HCT116 (cell line): ENCODE data around the gene PCCA.

Experiments
- EZH2 ChIP-seq: fragments of 200-600 bp; sonication (generic); IDR thresholded peaks from 2 replicates; pipeline ENCODE4 v1.6.1; 2017; ENCODE audit warnings: antibody characterized with exemption, mixed run types
- EZH2phosphoT487 ChIP-seq: fragments of 200-600 bp; IDR thresholded peaks from 2 replicates; pipeline ENCODE4 v1.6.1; 2018; ENCODE audit warnings: antibody characterized with exemption, borderline replicate concordance
- FOSL1 ChIP-seq: IDR thresholded peaks from 2 replicates; pipeline ENCODE4 v1.6.1; 2012; ENCODE audit warnings: low read depth
- POLR2A ChIP-seq: IDR thresholded peaks from 2 replicates; pipeline ENCODE4 v1.7.0; 2011; ENCODE audit warnings: borderline replicate concordance; ENCODE audit not compliant: insufficient read depth, insufficient read length; ENCODE audit errors: extremely low read depth
- POLR2AphosphoS5 ChIP-seq: IDR thresholded peaks from 2 replicates; pipeline ENCODE4 v1.6.1; 2011; ENCODE audit warnings: mild to moderate bottlenecking, low read depth, low read length, moderate library complexity
- RAD21 ChIP-seq: IDR thresholded peaks from 2 replicates; pipeline ENCODE4 v1.6.1; 2012; ENCODE audit warnings: low read depth, mild to moderate bottlenecking
- SP1 ChIP-seq: IDR thresholded peaks from 2 replicates; pipeline ENCODE4 v1.6.1; 2012; ENCODE audit warnings: low read depth
- TCF7L2 ChIP-seq: IDR thresholded peaks from 2 replicates; pipeline ENCODE4 v1.7.0; 2011; ENCODE audit warnings: borderline replicate concordance, inconsistent platforms; ENCODE audit not compliant: insufficient read depth, insufficient read length; ENCODE audit errors: extremely low read depth
- YY1 ChIP-seq: IDR thresholded peaks from 2 replicates; pipeline ENCODE4 v1.6.1; 2011; ENCODE audit warnings: low read length, low read depth, moderate library complexity, mild to moderate bottlenecking; ENCODE audit not compliant: insufficient replicate concordance; ENCODE audit errors: extremely low read depth
- ZNF274 ChIP-seq: fragments of 200-500 bp; sonication (Bioruptor generic); IDR thresholded peaks from 2 replicates; pipeline ENCODE4 v1.6.1; 2014; ENCODE audit warnings: mild to moderate bottlenecking, low read depth, low read length, inconsistent platforms
- TF ChIP-seq, protein P1 (sequence below): IDR thresholded peaks from 2 replicates; pipeline ENCODE4 v1.6.1; 2011; ENCODE audit warnings: mild to moderate bottlenecking, low read length, moderate library complexity; ENCODE audit not compliant: insufficient replicate concordance; ENCODE audit errors: extremely low read depth
- TF ChIP-seq, protein P2 (sequence below), 3 experiments: fragments of 200-600 bp in 1 of 3; sonication (generic) in 1 of 3; IDR thresholded peaks in 2 of 3; conservative IDR thresholded peaks in 1 of 3; 2 replicates each; pipeline ENCODE4 v1.5.1; 2012 to 2017; ENCODE audit warnings: low read depth in 2 of 3, low read length in 2 of 3, antibody characterized with exemption in 1 of 3, borderline replicate concordance in 1 of 3, control low read depth in 1 of 3, mild to moderate bottlenecking in 1 of 3, mixed read lengths in 1 of 3, mixed run types in 1 of 3, moderate library complexity in 1 of 3; ENCODE audit not compliant: insufficient read depth in 1 of 3
- TF ChIP-seq, protein P3 (sequence below): IDR thresholded peaks from 2 replicates; pipeline ENCODE4 v1.6.1; 2012; ENCODE audit warnings: low read depth
- TF ChIP-seq, protein P4 (sequence below): IDR thresholded peaks from 2 replicates; pipeline ENCODE4 v1.6.1; 2012

DNA sequence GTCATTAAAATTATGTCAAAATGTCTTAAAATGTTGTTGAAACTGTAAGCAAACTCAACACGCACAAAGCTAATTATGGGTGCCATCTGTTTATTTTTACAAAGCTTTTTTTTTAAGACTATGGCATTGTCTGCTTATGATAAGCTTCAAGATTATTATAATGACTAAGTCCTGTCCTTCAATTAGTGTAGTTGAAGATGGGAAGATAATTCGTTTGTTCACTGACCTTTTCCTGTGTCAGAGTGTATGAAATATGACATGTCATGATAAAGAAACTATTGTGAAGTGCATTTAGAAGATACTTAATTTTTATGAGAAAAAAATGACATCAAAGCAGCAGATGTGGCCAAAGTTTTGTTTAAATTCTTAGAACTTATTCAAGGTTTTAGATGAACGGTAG is 211.3 kb downstream of the PCCA start:
- TF ChIP-seq EZH2phosphoT487 (no peak), TCF7L2 (no peak), YY1 (no peak), POLR2A (no peak), POLR2AphosphoS5 (no peak), EZH2 (no peak), ZNF274 (no peak), SP1 (no peak), RAD21 (no peak), FOSL1 (no peak)
- TF ChIP-seq, protein P1, sequence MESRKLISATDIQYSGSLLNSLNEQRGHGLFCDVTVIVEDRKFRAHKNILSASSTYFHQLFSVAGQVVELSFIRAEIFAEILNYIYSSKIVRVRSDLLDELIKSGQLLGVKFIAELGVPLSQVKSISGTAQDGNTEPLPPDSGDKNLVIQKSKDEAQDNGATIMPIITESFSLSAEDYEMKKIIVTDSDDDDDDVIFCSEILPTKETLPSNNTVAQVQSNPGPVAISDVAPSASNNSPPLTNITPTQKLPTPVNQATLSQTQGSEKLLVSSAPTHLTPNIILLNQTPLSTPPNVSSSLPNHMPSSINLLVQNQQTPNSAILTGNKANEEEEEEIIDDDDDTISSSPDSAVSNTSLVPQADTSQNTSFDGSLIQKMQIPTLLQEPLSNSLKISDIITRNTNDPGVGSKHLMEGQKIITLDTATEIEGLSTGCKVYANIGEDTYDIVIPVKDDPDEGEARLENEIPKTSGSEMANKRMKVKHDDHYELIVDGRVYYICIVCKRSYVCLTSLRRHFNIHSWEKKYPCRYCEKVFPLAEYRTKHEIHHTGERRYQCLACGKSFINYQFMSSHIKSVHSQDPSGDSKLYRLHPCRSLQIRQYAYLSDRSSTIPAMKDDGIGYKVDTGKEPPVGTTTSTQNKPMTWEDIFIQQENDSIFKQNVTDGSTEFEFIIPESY: no peak
- TF ChIP-seq, protein P2, sequence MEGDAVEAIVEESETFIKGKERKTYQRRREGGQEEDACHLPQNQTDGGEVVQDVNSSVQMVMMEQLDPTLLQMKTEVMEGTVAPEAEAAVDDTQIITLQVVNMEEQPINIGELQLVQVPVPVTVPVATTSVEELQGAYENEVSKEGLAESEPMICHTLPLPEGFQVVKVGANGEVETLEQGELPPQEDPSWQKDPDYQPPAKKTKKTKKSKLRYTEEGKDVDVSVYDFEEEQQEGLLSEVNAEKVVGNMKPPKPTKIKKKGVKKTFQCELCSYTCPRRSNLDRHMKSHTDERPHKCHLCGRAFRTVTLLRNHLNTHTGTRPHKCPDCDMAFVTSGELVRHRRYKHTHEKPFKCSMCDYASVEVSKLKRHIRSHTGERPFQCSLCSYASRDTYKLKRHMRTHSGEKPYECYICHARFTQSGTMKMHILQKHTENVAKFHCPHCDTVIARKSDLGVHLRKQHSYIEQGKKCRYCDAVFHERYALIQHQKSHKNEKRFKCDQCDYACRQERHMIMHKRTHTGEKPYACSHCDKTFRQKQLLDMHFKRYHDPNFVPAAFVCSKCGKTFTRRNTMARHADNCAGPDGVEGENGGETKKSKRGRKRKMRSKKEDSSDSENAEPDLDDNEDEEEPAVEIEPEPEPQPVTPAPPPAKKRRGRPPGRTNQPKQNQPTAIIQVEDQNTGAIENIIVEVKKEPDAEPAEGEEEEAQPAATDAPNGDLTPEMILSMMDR (IDR thresholded peaks at IDR 0.05 in 2 of 3, conservative IDR thresholded peaks at IDR 0.05 in 1 of 3; ENCODE audit: borderline replicate concordance in 1 of 3, insufficient read depth in 1 of 3, low read depth in 2 of 3, low read length in 2 of 3): no peak
- TF ChIP-seq, protein P3, sequence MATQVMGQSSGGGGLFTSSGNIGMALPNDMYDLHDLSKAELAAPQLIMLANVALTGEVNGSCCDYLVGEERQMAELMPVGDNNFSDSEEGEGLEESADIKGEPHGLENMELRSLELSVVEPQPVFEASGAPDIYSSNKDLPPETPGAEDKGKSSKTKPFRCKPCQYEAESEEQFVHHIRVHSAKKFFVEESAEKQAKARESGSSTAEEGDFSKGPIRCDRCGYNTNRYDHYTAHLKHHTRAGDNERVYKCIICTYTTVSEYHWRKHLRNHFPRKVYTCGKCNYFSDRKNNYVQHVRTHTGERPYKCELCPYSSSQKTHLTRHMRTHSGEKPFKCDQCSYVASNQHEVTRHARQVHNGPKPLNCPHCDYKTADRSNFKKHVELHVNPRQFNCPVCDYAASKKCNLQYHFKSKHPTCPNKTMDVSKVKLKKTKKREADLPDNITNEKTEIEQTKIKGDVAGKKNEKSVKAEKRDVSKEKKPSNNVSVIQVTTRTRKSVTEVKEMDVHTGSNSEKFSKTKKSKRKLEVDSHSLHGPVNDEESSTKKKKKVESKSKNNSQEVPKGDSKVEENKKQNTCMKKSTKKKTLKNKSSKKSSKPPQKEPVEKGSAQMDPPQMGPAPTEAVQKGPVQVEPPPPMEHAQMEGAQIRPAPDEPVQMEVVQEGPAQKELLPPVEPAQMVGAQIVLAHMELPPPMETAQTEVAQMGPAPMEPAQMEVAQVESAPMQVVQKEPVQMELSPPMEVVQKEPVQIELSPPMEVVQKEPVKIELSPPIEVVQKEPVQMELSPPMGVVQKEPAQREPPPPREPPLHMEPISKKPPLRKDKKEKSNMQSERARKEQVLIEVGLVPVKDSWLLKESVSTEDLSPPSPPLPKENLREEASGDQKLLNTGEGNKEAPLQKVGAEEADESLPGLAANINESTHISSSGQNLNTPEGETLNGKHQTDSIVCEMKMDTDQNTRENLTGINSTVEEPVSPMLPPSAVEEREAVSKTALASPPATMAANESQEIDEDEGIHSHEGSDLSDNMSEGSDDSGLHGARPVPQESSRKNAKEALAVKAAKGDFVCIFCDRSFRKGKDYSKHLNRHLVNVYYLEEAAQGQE: no peak
- TF ChIP-seq, protein P4, sequence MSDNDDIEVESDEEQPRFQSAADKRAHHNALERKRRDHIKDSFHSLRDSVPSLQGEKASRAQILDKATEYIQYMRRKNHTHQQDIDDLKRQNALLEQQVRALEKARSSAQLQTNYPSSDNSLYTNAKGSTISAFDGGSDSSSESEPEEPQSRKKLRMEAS: no peak
